ENCODE measurements around the gene SLC17A1. TPM values are rescaled to one million over a fixed set of nuclear protein-coding genes. Genes with fewer than 3 reads are reported as not detected.

Gene SLC17A1
- total and polyA plus RNA-seq, 2 of the 13 experiments (the other 11 are each of a cell fraction or from before 2014, with no cell fraction given) = 0.09 to 2.1 TPM

- no peak for TF ChIP-seq SP2 (CRISPR knock-in tag; IDR thresholded peaks at IDR 0.05)
- no peak for TF ChIP-seq CREB1 (IDR thresholded peaks at IDR 0.05)
- TF ChIP-seq CREB1 (CRISPR knock-in tag; IDR thresholded peaks at IDR 0.05) = no peak
- TF ChIP-seq ZNF710 (CRISPR knock-in tag; IDR thresholded peaks at IDR 0.05; ENCODE audit: borderline replicate concordance) = 0 out of 2 replicates have a peak, but pooled peaks have one; percentile 54
- TF ChIP-seq HMGXB3 (CRISPR knock-in tag; IDR thresholded peaks at IDR 0.05; ENCODE audit: borderline replicate concordance) = no peak
- 0 out of 2 replicates have a peak, but pooled peaks have one; percentile 57 for TF ChIP-seq MIXL1 (CRISPR knock-in tag; IDR thresholded peaks at IDR 0.05)
- TF ChIP-seq NR2F1 (CRISPR knock-in tag; IDR thresholded peaks at IDR 0.05) = no peak
- no peak for TF ChIP-seq ZNF788 (CRISPR knock-in tag; IDR thresholded peaks at IDR 0.05; ENCODE audit: borderline replicate concordance)
- TF ChIP-seq ZNF577 (CRISPR knock-in tag; IDR thresholded peaks at IDR 0.05; ENCODE audit: borderline replicate concordance, low read depth) = no peak
- no peak for TF ChIP-seq ZNF879 (CRISPR knock-in tag; IDR thresholded peaks at IDR 0.05)
- TF ChIP-seq SNAPC4 (CRISPR knock-in tag; IDR thresholded peaks at IDR 0.05) = no peak
- TF ChIP-seq ZNF546 (CRISPR knock-in tag; conservative IDR thresholded peaks at IDR 0.05) = no peak
- no peak for TF ChIP-seq TCF7L2 (IDR thresholded peaks at IDR 0.05; ENCODE audit: low read depth, low read length)
- 0 out of 2 replicates have a peak, but pooled peaks have one; percentile 32 for TF ChIP-seq ZSCAN25 (CRISPR knock-in tag; IDR thresholded peaks at IDR 0.05)
- no peak for TF ChIP-seq ZNF768 (CRISPR knock-in tag; IDR thresholded peaks at IDR 0.05)
- no peak for TF ChIP-seq BCL3 (CRISPR knock-in tag; IDR thresholded peaks at IDR 0.05)
Observed at GRCh38 chr6:25831532-25832306, at the start of gene SLC17A1 (continued).

All from HepG2 (cell line).